IMR-90 (cell line): Measurements from ENCODE around the gene RIMBP2. TPM values are rescaled to one million over a fixed set of nuclear protein-coding genes. Genes with fewer than 3 reads are reported as not detected.

Experiments used
- ATAC-seq: fragments of 200-7000 bp; cut with Tn5 transposase; 2 replicates; pipeline ENCODE4 v1.9.1; 2020; ENCODE audit warnings: low read depth, mild to moderate bottlenecking, moderate library complexity
- BruUV-seq: library from RNA; stranded (reverse); fragments of 400-500 nt; replicated peaks from 2 replicates; lab custom pipeline; 2021; lab: Mats Ljungman, UMichigan
- CTCF ChIA-PET: fragments of 300-600 bp; formaldehyde crosslinking; extraction: SDS; loops from one replicate; lab custom pipeline; 2021; ENCODE audit warnings: antibody characterized with exemption; lab: Yijun Ruan, JAX
- POLR2A ChIA-PET: fragments of 300-600 bp; sonication (Branson Sonifier 250); formaldehyde crosslinking; loops from one replicate; lab custom pipeline; 2022; ENCODE audit warnings: antibody characterized with exemption; ENCODE audit not compliant: unreplicated experiment; lab: Charles Lee
- DNase-seq: peaks from one replicate; pipeline ENCODE4 v3.0.0; 2013
- H2AFZ ChIP-seq: replicated peaks from 2 replicates; pipeline ENCODE3; 2013; ENCODE audit warnings: low read length, mild to moderate bottlenecking; ENCODE audit not compliant: poor library complexity
- H2AK5ac ChIP-seq: 2 replicates; pipeline ENCODE4 v1.6.1; 2013; ENCODE audit warnings: low read depth, low read length, inconsistent platforms
- H2AK9ac ChIP-seq: replicated peaks from 2 replicates; pipeline ENCODE3; 2013; ENCODE audit warnings: mild to moderate bottlenecking, low read depth, low read length, moderate library complexity; ENCODE audit not compliant: poor library complexity
- H2BK120ac ChIP-seq: 2 replicates; pipeline ENCODE4 v1.6.1; 2013; ENCODE audit warnings: low read depth, low read length, inconsistent platforms
- H2BK15ac ChIP-seq: 3 replicates; pipeline ENCODE4 v1.6.1; 2013; ENCODE audit warnings: low read depth, low read length, inconsistent platforms
- H2BK20ac ChIP-seq: 2 replicates; pipeline ENCODE4 v1.6.1; 2013; ENCODE audit warnings: low read depth, mild to moderate bottlenecking, inconsistent platforms, low read length, moderate library complexity
- H2BK5ac ChIP-seq: 2 replicates; pipeline ENCODE4 v1.6.1; 2013; ENCODE audit warnings: mild to moderate bottlenecking, low read depth, low read length, inconsistent platforms; ENCODE audit not compliant: poor library complexity, severe bottlenecking
- H3K14ac ChIP-seq: replicated peaks from 2 replicates; pipeline ENCODE4 v1.6.1; 2013; ENCODE audit warnings: low read depth, low read length, inconsistent platforms
- H3K18ac ChIP-seq: 2 replicates; pipeline ENCODE4 v1.6.1; 2013; ENCODE audit warnings: low read depth, low read length, control low read depth
- H3K23ac ChIP-seq: 2 replicates; pipeline ENCODE4 v1.6.1; 2013; ENCODE audit warnings: low read depth, low read length, inconsistent platforms
- H3K27ac ChIP-seq: 2 replicates; pipeline ENCODE4 v1.5.1; 2013; ENCODE audit warnings: mild to moderate bottlenecking, control low read depth, low read length; ENCODE audit not compliant: insufficient read depth
- H3K27me3 ChIP-seq: 2 replicates; pipeline ENCODE4 v1.6.1; 2013; ENCODE audit warnings: low read length; ENCODE audit not compliant: control insufficient read depth, insufficient read depth
- H3K36me3 ChIP-seq: 2 replicates; pipeline ENCODE4 v1.6.1; 2013; ENCODE audit warnings: low read length, mixed read lengths; ENCODE audit not compliant: control insufficient read depth, insufficient read depth
- H3K4ac ChIP-seq: 2 replicates; pipeline ENCODE4 v1.6.1; 2013; ENCODE audit warnings: low read depth, low read length, inconsistent platforms
- H3K4me1 ChIP-seq: 2 replicates; pipeline ENCODE4 v1.6.1; 2013; ENCODE audit warnings: low read length, mixed read lengths; ENCODE audit not compliant: control insufficient read depth, insufficient read depth
- H3K4me2 ChIP-seq: 2 replicates; pipeline ENCODE4 v1.6.1; 2013; ENCODE audit warnings: low read depth, mild to moderate bottlenecking, control low read depth, low read length, moderate library complexity
- H3K4me3 ChIP-seq: 2 replicates; pipeline ENCODE4 v1.5.1; 2013; ENCODE audit warnings: low read depth, mild to moderate bottlenecking, control low read depth, low read length, moderate library complexity; ENCODE audit not compliant: insufficient read depth
- H3K56ac ChIP-seq: 2 replicates; pipeline ENCODE4 v1.6.1; 2013; ENCODE audit warnings: low read length, inconsistent platforms; ENCODE audit not compliant: insufficient read depth; ENCODE audit errors: extremely low read depth
- H3K79me1 ChIP-seq, 2 experiments: 2 replicates each; pipeline ENCODE4 v1.6.1; 2013; ENCODE audit warnings: low read length in 2 of 2, inconsistent platforms in 1 of 2, low read depth in 1 of 2
- H3K9ac ChIP-seq: 2 replicates; pipeline ENCODE4 v1.6.1; 2013; ENCODE audit warnings: low read depth, low read length, control low read depth
- H3K9me1 ChIP-seq: 2 replicates; pipeline ENCODE4 v1.6.1; 2013; ENCODE audit warnings: low read length, inconsistent platforms; ENCODE audit not compliant: insufficient read depth
- H3K9me3 ChIP-seq: 2 replicates; pipeline ENCODE4 v1.6.1; 2013; ENCODE audit warnings: low read length; ENCODE audit not compliant: control insufficient read depth, insufficient read depth
- H4K20me1 ChIP-seq: 2 replicates; pipeline ENCODE4 v1.6.1; 2013; ENCODE audit warnings: low read length, inconsistent platforms; ENCODE audit not compliant: insufficient read depth
- H4K5ac ChIP-seq: 2 replicates; pipeline ENCODE4 v1.6.1; 2013; ENCODE audit warnings: mild to moderate bottlenecking, low read depth, low read length, control low read depth
- H4K8ac ChIP-seq, 2 experiments: 2 replicates each; pipeline ENCODE4 v1.6.1; 2013; ENCODE audit warnings: low read depth in 2 of 2, low read length in 2 of 2, control low read depth in 1 of 2, inconsistent platforms in 1 of 2
- H4K91ac ChIP-seq: 2 replicates; pipeline ENCODE4 v1.6.1; 2013; ENCODE audit warnings: low read depth, low read length, inconsistent platforms; ENCODE audit not compliant: insufficient read depth
- WGBS, 2 experiments: methylation state at CpG; one replicate each; pipeline versions ENCODE4 v1.1.5 to v1.1.7; 2013; ENCODE audit warnings: missing lambda C conversion rate in 2 of 2; ENCODE audit not compliant: insufficient read length in 1 of 2; ENCODE audit errors: extremely low coverage in 2 of 2; 5-methylcytosine and 5-hydroxymethylcytosine counted together
- dilution Hi-C: fragments of 300-500 bp; cut with HindIII; formaldehyde crosslinking; loops from one replicate; pipeline ENCODE4 v1.14.3; 2018; ENCODE audit warnings: low sequenced_read_pairs; ENCODE audit not compliant: unreplicated experiment
- in situ Hi-C: fragments of 300-500 bp; cut with MboI; formaldehyde crosslinking; loops from 3 replicates; pipeline ENCODE4 v1.14.3; 2019; ENCODE audit warnings: low sequenced_read_pairs, inconsistent platforms, mixed read lengths
- intact Hi-C: fragments of 100-400 bp; cut with micrococcal nuclease; formaldehyde crosslinking; loops from 2 replicates; pipeline ENCODE4 v1.10.0; 2022
- polyA plus RNA-seq, 3 experiments: library from polyadenylated mRNA; depleted of rRNA; stranded (reverse); fragments of >200 nt; gene quantifications; 2 replicates each; pipeline ENCODE4 v1.2.3, GENCODE V29; 2012; ENCODE audit warnings: low replicate concordance in 1 of 3
- total RNA-seq: library from RNA; depleted of rRNA; stranded (reverse); fragments of >200 nt; gene quantifications from 2 replicates; pipeline ENCODE4 v1.2.3, GENCODE V29; 2012
- TF ChIP-seq, protein P1 (sequence below): conservative IDR thresholded peaks from 2 replicates; pipeline ENCODE4 v1.5.1; 2012; ENCODE audit warnings: mild to moderate bottlenecking, low read depth, low read length, improper control_type of control experiment

Gene RIMBP2
- total and polyA plus RNA-seq, 2 of the 4 experiments (the other 2 are of a cell fraction) = not detected

DNA sequence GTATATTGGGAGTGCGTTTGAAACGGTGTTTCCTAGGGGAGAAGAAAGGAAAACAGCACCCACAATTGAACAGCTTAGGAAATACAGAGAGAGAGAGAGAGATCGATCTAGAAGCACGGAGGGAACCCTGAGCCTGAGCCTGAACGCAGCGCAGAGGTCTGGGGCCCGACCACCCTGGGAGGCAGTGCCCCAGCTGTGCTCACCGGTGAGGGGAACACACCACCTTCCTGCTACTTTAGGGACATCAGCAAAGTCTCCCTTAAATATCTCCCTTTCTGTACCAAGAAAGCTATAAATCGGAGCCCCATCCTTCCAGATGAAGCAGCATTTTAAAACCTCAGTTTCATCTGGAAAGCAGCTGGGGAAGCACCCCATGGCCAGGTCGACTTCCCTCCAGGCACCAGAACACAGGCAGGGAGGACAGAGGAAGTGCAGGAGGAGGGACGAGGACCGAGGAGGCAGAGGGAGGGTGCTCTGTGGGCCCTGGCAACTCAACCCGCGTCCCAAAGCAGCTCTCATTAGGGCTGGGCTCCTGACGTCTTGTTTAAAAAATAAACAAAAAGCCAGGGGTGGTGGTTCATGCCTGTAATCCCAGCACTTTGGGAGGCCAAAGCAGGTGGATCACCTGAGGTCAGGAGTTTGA lies 12.2 kb downstream of the RIMBP2 start:
- Histone ChIP-seq H2AFZ (no peak overlapping the region), H2BK5ac (no peak overlapping the region), H2BK20ac (no peak overlapping the region), H3K4me2 (no peak overlapping the region), H3K4me1 (no peaks in the 10 kb centered on the region), H3K9me1 (no peaks in the 10 kb centered on the region), H3K9me3 (peaks cover 41% of the 10 kb centered on the region), H3K27ac (no peak overlapping the region), H3K36me3 (no peaks in the 10 kb centered on the region), H2AK5ac (no peak overlapping the region), H3K27me3 (no peaks in the 10 kb centered on the region), H3K79me1 (no peaks in the 10 kb centered on the region), H4K20me1 (no peaks in the 10 kb centered on the region), H3K4ac (no peak overlapping the region), H3K56ac (no peak overlapping the region), H4K91ac (no peak overlapping the region), H3K18ac (no peak overlapping the region), H4K5ac (no peak overlapping the region), H3K9ac (no peak overlapping the region), H3K14ac (no peak overlapping the region), H2AK9ac (no peak overlapping the region), H3K23ac (no peak overlapping the region), H2BK15ac (no peak overlapping the region), H4K8ac (no peak overlapping the region), H2BK120ac (no peak overlapping the region), H3K4me3 (no peak overlapping the region)
- dilution Hi-C loops (no loop called here), in situ Hi-C loops (no loop called here), intact Hi-C loops (no loop called here)
- WGBS, 2 experiments = no CpG with 5 or more reads among the region's 15 CpGs
- BruUV-seq = no TSS peak
- TF ChIP-seq, protein P1, sequence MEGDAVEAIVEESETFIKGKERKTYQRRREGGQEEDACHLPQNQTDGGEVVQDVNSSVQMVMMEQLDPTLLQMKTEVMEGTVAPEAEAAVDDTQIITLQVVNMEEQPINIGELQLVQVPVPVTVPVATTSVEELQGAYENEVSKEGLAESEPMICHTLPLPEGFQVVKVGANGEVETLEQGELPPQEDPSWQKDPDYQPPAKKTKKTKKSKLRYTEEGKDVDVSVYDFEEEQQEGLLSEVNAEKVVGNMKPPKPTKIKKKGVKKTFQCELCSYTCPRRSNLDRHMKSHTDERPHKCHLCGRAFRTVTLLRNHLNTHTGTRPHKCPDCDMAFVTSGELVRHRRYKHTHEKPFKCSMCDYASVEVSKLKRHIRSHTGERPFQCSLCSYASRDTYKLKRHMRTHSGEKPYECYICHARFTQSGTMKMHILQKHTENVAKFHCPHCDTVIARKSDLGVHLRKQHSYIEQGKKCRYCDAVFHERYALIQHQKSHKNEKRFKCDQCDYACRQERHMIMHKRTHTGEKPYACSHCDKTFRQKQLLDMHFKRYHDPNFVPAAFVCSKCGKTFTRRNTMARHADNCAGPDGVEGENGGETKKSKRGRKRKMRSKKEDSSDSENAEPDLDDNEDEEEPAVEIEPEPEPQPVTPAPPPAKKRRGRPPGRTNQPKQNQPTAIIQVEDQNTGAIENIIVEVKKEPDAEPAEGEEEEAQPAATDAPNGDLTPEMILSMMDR = no peak
- DNase-seq (no peak), ATAC-seq (no peak)
- POLR2A ChIA-PET = no interaction called here
- CTCF ChIA-PET = no interaction called here
